A549 (cell line): Measurements from ENCODE around the gene MMP27.

Source experiments
- CTCF ChIP-seq: fragments of >200 bp; sonication (Bioruptor Twin); formaldehyde crosslinking; IDR thresholded peaks from 3 replicates; pipeline ENCODE4 v1.5.1; 2016
- JUN ChIP-seq, 2 experiments: fragments of >200 bp; sonication (Bioruptor Twin); formaldehyde crosslinking; IDR thresholded peaks; 2 replicates in 1 of 2; 3 replicates in 1 of 2; pipeline ENCODE4 v1.6.1; 2016 to 2017
- NFE2L2 ChIP-seq: fragments of 150-350 bp; conservative IDR thresholded peaks from 2 replicates; pipeline ENCODE4 v1.6.1; 2014; ENCODE audit warnings: low read length

- TF ChIP-seq CTCF (no peak), NFE2L2 (no peak), JUN (IDR thresholded peaks at IDR 0.05) (no peak)
Measured at GRCh38 chr11:102643941-102644340, 61.6 kb downstream of the MMP27 start.
